SK-N-SH (cell line): ENCODE data around the gene RNASE1.

Source experiments
- EP300 ChIP-seq, 2 experiments: IDR thresholded peaks; 2 replicates each; pipeline versions ENCODE4 v1.4.0 to v1.6.1; 2012; ENCODE audit warnings: borderline replicate concordance in 1 of 2, low read depth in 1 of 2, low read length in 1 of 2
- EZH2phosphoT487 ChIP-seq: fragments of 200-600 bp; sonication (generic); IDR thresholded peaks from 2 replicates; pipeline ENCODE4 v1.6.1; 2017; ENCODE audit warnings: low read depth, mixed run types, mild to moderate bottlenecking, antibody characterized with exemption, moderate library complexity, borderline replicate concordance
- JUND ChIP-seq: IDR thresholded peaks from 2 replicates; pipeline ENCODE4 v1.4.0; 2012
- MXI1 ChIP-seq: IDR thresholded peaks from 2 replicates; pipeline ENCODE4 v1.6.1; 2012; ENCODE audit warnings: mild to moderate bottlenecking, low read depth, low read length, improper control_type of control experiment
- NFIC ChIP-seq: IDR thresholded peaks from 2 replicates; pipeline ENCODE4 v1.4.0; 2012; ENCODE audit warnings: borderline replicate concordance
- POLR2AphosphoS5 ChIP-seq: IDR thresholded peaks from 2 replicates; pipeline ENCODE4 v1.6.1; 2012; ENCODE audit warnings: low read depth, low read length
- RCOR1 ChIP-seq: fragments of 150-350 bp; IDR thresholded peaks from 2 replicates; pipeline ENCODE4 v1.6.1; 2017; ENCODE audit warnings: antibody characterized with exemption, low read length
- SIN3A ChIP-seq: IDR thresholded peaks from 2 replicates; pipeline ENCODE4 v1.6.1; 2012; ENCODE audit warnings: low read depth, mild to moderate bottlenecking, low read length, moderate library complexity, borderline replicate concordance
- YY1 ChIP-seq: IDR thresholded peaks from 2 replicates; pipeline ENCODE4 v1.4.0; 2012; ENCODE audit warnings: low read depth, mild to moderate bottlenecking
- TF ChIP-seq, protein P1 (sequence below): fragments of 150-350 bp; IDR thresholded peaks from 2 replicates; pipeline ENCODE4 v1.6.1; 2017; ENCODE audit warnings: antibody characterized with exemption, low read length, low read depth, borderline replicate concordance
- TF ChIP-seq, protein P2 (sequence below): fragments of 200-600 bp; sonication (generic); IDR thresholded peaks from 2 replicates; pipeline ENCODE4 v1.6.1; 2017; ENCODE audit warnings: antibody characterized with exemption, mild to moderate bottlenecking, moderate library complexity
- TF ChIP-seq, protein P3 (sequence below): IDR thresholded peaks from 2 replicates; pipeline ENCODE4 v1.4.0; 2012; ENCODE audit warnings: low read depth, borderline replicate concordance
- TF ChIP-seq, protein P4 (sequence below): IDR thresholded peaks from 2 replicates; pipeline ENCODE4 v1.4.0; 2012; ENCODE audit warnings: low read depth

DNA sequence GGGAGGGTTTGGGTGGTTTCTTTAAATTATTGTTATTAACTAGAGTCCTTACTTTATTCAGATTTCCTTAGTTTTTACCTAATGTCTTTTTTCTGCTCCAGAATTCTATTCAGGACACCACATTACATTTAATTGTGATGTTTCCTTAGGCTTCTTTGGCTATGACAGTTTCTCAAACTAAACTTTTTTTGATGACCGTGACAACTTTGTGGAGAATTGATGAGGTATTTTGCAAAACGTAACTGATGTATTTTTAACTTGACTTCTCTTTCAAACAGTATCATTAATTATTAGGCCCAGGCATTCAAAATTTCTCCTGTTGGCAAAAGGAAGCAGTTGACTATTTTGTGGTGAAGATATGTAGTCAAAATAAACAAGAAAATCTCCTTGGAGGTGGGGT, 11.0 kb downstream of the RNASE1 start:
- no peak for TF ChIP-seq POLR2AphosphoS5
- TF ChIP-seq JUND = no peak
- TF ChIP-seq, protein P1, sequence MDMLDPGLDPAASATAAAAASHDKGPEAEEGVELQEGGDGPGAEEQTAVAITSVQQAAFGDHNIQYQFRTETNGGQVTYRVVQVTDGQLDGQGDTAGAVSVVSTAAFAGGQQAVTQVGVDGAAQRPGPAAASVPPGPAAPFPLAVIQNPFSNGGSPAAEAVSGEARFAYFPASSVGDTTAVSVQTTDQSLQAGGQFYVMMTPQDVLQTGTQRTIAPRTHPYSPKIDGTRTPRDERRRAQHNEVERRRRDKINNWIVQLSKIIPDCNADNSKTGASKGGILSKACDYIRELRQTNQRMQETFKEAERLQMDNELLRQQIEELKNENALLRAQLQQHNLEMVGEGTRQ = no peak
- TF ChIP-seq MXI1 = no peak
- TF ChIP-seq EP300 (IDR thresholded peaks at IDR 0.05; ENCODE audit: borderline replicate concordance in 1 of 2, low read depth in 1 of 2, low read length in 1 of 2) = no peak
- TF ChIP-seq RCOR1 = no peak
- TF ChIP-seq, protein P2, sequence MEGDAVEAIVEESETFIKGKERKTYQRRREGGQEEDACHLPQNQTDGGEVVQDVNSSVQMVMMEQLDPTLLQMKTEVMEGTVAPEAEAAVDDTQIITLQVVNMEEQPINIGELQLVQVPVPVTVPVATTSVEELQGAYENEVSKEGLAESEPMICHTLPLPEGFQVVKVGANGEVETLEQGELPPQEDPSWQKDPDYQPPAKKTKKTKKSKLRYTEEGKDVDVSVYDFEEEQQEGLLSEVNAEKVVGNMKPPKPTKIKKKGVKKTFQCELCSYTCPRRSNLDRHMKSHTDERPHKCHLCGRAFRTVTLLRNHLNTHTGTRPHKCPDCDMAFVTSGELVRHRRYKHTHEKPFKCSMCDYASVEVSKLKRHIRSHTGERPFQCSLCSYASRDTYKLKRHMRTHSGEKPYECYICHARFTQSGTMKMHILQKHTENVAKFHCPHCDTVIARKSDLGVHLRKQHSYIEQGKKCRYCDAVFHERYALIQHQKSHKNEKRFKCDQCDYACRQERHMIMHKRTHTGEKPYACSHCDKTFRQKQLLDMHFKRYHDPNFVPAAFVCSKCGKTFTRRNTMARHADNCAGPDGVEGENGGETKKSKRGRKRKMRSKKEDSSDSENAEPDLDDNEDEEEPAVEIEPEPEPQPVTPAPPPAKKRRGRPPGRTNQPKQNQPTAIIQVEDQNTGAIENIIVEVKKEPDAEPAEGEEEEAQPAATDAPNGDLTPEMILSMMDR = no peak
- TF ChIP-seq, protein P3, sequence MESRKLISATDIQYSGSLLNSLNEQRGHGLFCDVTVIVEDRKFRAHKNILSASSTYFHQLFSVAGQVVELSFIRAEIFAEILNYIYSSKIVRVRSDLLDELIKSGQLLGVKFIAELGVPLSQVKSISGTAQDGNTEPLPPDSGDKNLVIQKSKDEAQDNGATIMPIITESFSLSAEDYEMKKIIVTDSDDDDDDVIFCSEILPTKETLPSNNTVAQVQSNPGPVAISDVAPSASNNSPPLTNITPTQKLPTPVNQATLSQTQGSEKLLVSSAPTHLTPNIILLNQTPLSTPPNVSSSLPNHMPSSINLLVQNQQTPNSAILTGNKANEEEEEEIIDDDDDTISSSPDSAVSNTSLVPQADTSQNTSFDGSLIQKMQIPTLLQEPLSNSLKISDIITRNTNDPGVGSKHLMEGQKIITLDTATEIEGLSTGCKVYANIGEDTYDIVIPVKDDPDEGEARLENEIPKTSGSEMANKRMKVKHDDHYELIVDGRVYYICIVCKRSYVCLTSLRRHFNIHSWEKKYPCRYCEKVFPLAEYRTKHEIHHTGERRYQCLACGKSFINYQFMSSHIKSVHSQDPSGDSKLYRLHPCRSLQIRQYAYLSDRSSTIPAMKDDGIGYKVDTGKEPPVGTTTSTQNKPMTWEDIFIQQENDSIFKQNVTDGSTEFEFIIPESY = no peak
- no peak for TF ChIP-seq EZH2phosphoT487
- TF ChIP-seq NFIC = no peak
- TF ChIP-seq, protein P4, sequence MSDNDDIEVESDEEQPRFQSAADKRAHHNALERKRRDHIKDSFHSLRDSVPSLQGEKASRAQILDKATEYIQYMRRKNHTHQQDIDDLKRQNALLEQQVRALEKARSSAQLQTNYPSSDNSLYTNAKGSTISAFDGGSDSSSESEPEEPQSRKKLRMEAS = no peak
- TF ChIP-seq YY1 = no peak
- TF ChIP-seq SIN3A = no peak
